KBM-7 (cell line): ENCODE measurements around the gene CELF2.
A peak's percentile ranks its signal among the peaks of the same experiment; 100 is the strongest.

ENCODE experiments used
- DNase-seq: peaks from one replicate; pipeline ENCODE4 v3.0.0-alpha.2; 2015
- in situ Hi-C: fragments of 300-500 bp; cut with MboI; formaldehyde crosslinking; loops from 2 replicates; pipeline ENCODE4 v1.14.3; 2020; ENCODE audit warnings: low sequenced_read_pairs, low pct_unique_long_range_greater_than_20kb, mixed read lengths

Gene CELF2

GRCh38 chr10:11144626-11145494 lies 127.2 kb downstream of the CELF2 start:
- no peak for DNase-seq
- in situ Hi-C loops: no loop called here

- peak; percentile 75 for DNase-seq
- in situ Hi-C loops: no loop called here
Measured at GRCh38 chr10:11145495-11145855, 127.8 kb downstream of the CELF2 start.

- no peak for DNase-seq
- in situ Hi-C loops: no loop called here
Measured at GRCh38 chr10:11146402-11147171, 128.9 kb downstream of the CELF2 start.

- DNase-seq: peak; percentile 87
- in situ Hi-C loops: no loop called here
Measured at GRCh38 chr10:11147722-11148121, 130.1 kb downstream of the CELF2 start.

- in situ Hi-C loops: no loop called here
- DNase-seq: no peak
Measured at GRCh38 chr10:11148142-11149028, 130.7 kb downstream of the CELF2 start.

- in situ Hi-C loops: no loop called here
Measured at GRCh38 chr10:11149807-11150141, 132.1 kb downstream of the CELF2 start.

GRCh38 chr10:11150231-11150731 lies 132.6 kb downstream of the CELF2 start:
- in situ Hi-C loops: no loop called here
- DNase-seq: no peak

More at GRCh38 chr10:11149807-11150141, 132.1 kb downstream of the CELF2 start:
- no peak for DNase-seq

- no peak for DNase-seq
- in situ Hi-C loops: no loop called here
Measured at GRCh38 chr10:11150879-11151415, 133.3 kb downstream of the CELF2 start.

GRCh38 chr10:11152801-11153200 lies 135.1 kb downstream of the CELF2 start:
- in situ Hi-C loops: no loop called here
- DNase-seq: no peak

- in situ Hi-C loops: no loop called here
- DNase-seq: no peak
Measured at GRCh38 chr10:11153245-11153644, 135.6 kb downstream of the CELF2 start.

GRCh38 chr10:11153766-11154165 lies 136.1 kb downstream of the CELF2 start:
- in situ Hi-C loops: no loop called here
- DNase-seq: no peak

GRCh38 chr10:11154333-11154732 lies 136.7 kb downstream of the CELF2 start:
- DNase-seq: no peak
- in situ Hi-C loops: no loop called here

GRCh38 chr10:11154849-11155498 lies 137.3 kb downstream of the CELF2 start:
- in situ Hi-C loops: no loop called here
- no peak for DNase-seq

- in situ Hi-C loops: no loop called here
- DNase-seq: no peak
Measured at GRCh38 chr10:11156480-11156879, 138.8 kb downstream of the CELF2 start.

GRCh38 chr10:11157292-11158076 lies 139.8 kb downstream of the CELF2 start:
- in situ Hi-C loops: no loop called here
- DNase-seq: no peak

GRCh38 chr10:11158080-11158479 lies 140.4 kb downstream of the CELF2 start:
- in situ Hi-C loops: no loop called here
- DNase-seq: no peak

- DNase-seq: no peak
- in situ Hi-C loops: no loop called here
Measured at GRCh38 chr10:11159543-11160215, 142.0 kb downstream of the CELF2 start.
